Skeletal muscle tissue (tissue), 4 donors: ENCODE measurements around the gene GGNBP2. TPM values are rescaled to one million over a fixed set of nuclear protein-coding genes. Genes with fewer than 3 reads are reported as not detected.

Experiments
- H3K27ac ChIP-seq: one replicate; pipeline ENCODE4 v1.7.0; 2013; ENCODE audit warnings: mild to moderate bottlenecking, low read depth, low read length, inconsistent platforms
- H3K27me3 ChIP-seq, 3 donors: one replicate each; pipeline ENCODE4 v1.7.0; 2013; ENCODE audit warnings: low read length in 3 of 3; ENCODE audit not compliant: control insufficient read depth in 3 of 3, insufficient read depth in 3 of 3
- H3K36me3 ChIP-seq, 3 donors: one replicate each; pipeline ENCODE4 v1.7.0; 2013; ENCODE audit warnings: low read length in 3 of 3; ENCODE audit not compliant: control insufficient read depth in 3 of 3, insufficient read depth in 3 of 3
- H3K4me1 ChIP-seq, 3 donors: one replicate each; pipeline ENCODE4 v1.7.0; 2013; ENCODE audit warnings: low read length in 3 of 3, mild to moderate bottlenecking in 3 of 3; ENCODE audit not compliant: control insufficient read depth in 3 of 3, insufficient read depth in 3 of 3
- H3K4me3 ChIP-seq, 3 donors: one replicate each; pipeline ENCODE4 v1.7.0; 2013; ENCODE audit warnings: low read length in 3 of 3
- H3K9ac ChIP-seq, 3 donors: one replicate each; pipeline ENCODE4 v1.7.0; 2013; ENCODE audit warnings: low read length in 3 of 3, mild to moderate bottlenecking in 3 of 3, moderate library complexity in 2 of 3, low read depth in 1 of 3
- H3K9me3 ChIP-seq, 3 donors: one replicate each; pipeline ENCODE4 v1.7.0; 2013; ENCODE audit warnings: low read length in 3 of 3; ENCODE audit not compliant: control insufficient read depth in 3 of 3
- total RNA-seq: library from RNA; depleted of rRNA; stranded (reverse); fragments of >200 nt; gene quantifications from one replicate; pipeline ENCODE4 v1.2.3, GENCODE V29; 2014
- donor health status: Osteomylitis.

The GGNBP2 gene
- total RNA-seq, 1 donor from 2014 or later = 44.9 TPM

- H3K9me3 ChIP-seq = no peaks in the 10 kb centered on the region
- no peaks in the 10 kb centered on the region for H3K27me3 ChIP-seq
- peak overlapping the region; percentile 80 to 88 (median 85) for H3K4me3 ChIP-seq
- peak overlapping the region; percentile 100 for H3K27ac ChIP-seq
- peaks cover 30 to 40% (median 34%) of the 10 kb centered on the region in 3 donors for H3K4me1 ChIP-seq
- peak overlapping the region; percentile 81 to 97 (median 90) for H3K9ac ChIP-seq
- H3K36me3 ChIP-seq = no peaks in the 10 kb centered on the region
Measured at GRCh38 chr17:36546418-36547093, 1.8 kb downstream of the GGNBP2 start.

DNA sequence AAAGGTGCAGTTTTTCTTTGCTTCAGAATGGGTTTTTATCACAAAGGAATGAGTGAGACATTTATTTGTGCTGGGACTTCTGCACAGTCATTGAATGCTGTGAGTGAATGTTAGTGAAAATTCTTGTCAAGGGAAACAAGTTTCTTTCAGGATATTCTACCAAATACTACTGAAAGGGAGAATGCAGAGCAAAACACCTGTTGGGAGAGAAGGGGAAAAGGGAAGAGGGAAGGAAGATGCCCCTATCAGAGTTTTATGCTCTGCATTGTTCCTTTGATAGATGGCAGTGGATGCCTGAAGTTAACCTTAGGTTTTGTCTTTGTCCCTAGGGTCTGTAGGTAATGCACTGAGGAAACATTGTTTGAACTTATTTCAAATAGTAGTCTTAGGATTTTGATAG, 3.1 kb downstream of the GGNBP2 start:
- Histone ChIP-seq H3K27me3 (no peaks in the 10 kb centered on the region), H3K9me3 (no peaks in the 10 kb centered on the region), H3K27ac (no peak overlapping the region), H3K4me1 (peaks cover 30 to 40% (median 34%) of the 10 kb centered on the region in 3 donors), H3K9ac (peak overlapping the region; percentile 0 to 34 (median 13)), H3K36me3 (no peaks in the 10 kb centered on the region), H3K4me3 (peak overlapping the region in 1 of 3 donors; percentile 85)

DNA sequence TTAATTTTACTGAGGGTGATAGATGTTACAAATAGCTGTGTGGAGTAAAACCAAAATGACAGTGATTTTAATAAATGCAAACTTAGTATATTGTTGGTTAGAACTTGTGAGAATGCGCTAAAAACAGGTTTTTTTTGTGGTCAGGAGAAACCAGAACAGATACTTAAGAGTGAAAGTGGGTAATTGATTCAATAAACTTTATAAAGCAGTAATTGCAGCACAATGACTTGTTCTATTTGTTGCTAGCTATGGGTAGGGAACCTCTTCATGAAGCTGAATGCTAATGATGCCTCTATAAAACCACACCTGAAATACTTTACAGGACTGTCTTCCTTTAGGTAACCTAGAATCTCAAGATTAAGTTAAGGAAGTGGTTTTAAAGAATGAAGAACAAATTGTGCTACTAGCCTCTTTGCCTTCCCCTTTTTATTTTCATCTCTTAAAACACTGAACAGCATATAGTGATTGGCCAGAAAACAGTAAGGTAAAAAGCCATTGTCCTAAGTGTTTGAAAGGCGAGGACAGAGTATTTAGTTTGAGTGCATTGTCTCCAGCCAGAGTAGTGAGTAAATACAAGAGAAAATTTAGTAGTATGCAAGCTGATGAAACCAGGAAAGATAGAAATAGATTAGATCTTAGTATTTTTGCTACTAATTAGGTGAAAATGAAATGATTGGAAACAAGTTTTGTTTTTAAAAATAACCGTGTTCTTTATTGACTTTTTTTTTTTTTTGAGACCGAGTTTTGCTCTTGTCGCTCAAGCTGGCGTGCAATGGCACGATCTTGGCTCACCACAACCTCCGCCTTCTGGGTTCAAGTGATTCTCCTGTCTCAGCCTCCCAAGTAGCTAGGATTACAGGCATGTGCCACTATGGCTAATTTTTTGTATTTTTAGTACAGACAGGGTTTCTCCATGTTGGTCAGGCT, 6.0 kb downstream of the GGNBP2 start:
- Histone ChIP-seq H3K27me3 (no peaks in the 10 kb centered on the region), H3K4me1 (peaks cover 24 to 26% (median 25%) of the 10 kb centered on the region in 3 donors), H3K9me3 (no peaks in the 10 kb centered on the region), H3K27ac (no peak overlapping the region), H3K36me3 (peaks cover 2 to 5% (median 5%) of the 10 kb centered on the region in 3 donors), H3K4me3 (no peak overlapping the region), H3K9ac (no peak overlapping the region)

DNA sequence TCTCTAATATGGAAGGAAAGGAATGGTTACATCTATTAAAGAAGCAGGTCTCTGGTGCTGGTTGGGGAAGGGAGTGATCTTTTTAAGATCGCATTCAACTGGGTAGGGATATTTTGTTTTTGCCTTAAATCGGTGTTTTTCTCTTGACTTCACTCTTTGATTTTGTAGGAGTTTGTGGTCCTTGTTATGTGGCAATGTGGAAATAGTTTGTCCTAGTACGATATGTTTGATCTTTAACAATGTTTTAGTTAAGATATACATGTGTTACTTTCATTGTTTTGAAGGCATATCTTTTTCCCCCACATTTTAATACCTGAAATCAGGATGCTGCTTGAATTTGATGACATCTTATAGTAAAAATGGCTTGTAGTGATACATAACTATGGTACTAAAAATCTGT, 8.7 kb downstream of the GGNBP2 start:
- Histone ChIP-seq H3K27ac (no peak overlapping the region), H3K9ac (no peak overlapping the region), H3K4me1 (no peaks in the 10 kb centered on the region), H3K9me3 (no peaks in the 10 kb centered on the region), H3K36me3 (peaks cover 8 to 25% (median 14%) of the 10 kb centered on the region in 3 donors), H3K4me3 (no peak overlapping the region), H3K27me3 (no peaks in the 10 kb centered on the region)

GRCh38 chr17:36566081-36566480, 21.4 kb downstream of the GGNBP2 start:
- no peak overlapping the region for H3K9ac ChIP-seq
- peaks cover 19 to 45% (median 39%) of the 10 kb centered on the region in 3 donors for H3K36me3 ChIP-seq
- H3K4me1 ChIP-seq = no peaks in the 10 kb centered on the region
- H3K27me3 ChIP-seq = no peaks in the 10 kb centered on the region
- no peak overlapping the region for H3K27ac ChIP-seq
- no peaks in the 10 kb centered on the region for H3K9me3 ChIP-seq
- no peak overlapping the region for H3K4me3 ChIP-seq

- Histone ChIP-seq H3K36me3 (peaks cover 17 to 43% (median 37%) of the 10 kb centered on the region in 3 donors), H3K27ac (no peak overlapping the region), H3K9me3 (no peaks in the 10 kb centered on the region), H3K27me3 (no peaks in the 10 kb centered on the region), H3K4me3 (no peak overlapping the region), H3K9ac (no peak overlapping the region), H3K4me1 (no peaks in the 10 kb centered on the region)
Measured at GRCh38 chr17:36575028-36575427, 30.3 kb downstream of the GGNBP2 start.

- Histone ChIP-seq H3K27ac (no peak overlapping the region), H3K36me3 (peaks cover 21 to 41% (median 38%) of the 10 kb centered on the region in 3 donors), H3K9ac (no peak overlapping the region), H3K9me3 (no peaks in the 10 kb centered on the region), H3K4me3 (no peak overlapping the region), H3K27me3 (no peaks in the 10 kb centered on the region), H3K4me1 (no peaks in the 10 kb centered on the region)
Measured at GRCh38 chr17:36576793-36577192, 32.1 kb downstream of the GGNBP2 start.

- Histone ChIP-seq H3K27ac (no peak overlapping the region), H3K9ac (no peak overlapping the region), H3K4me3 (no peak overlapping the region), H3K9me3 (no peaks in the 10 kb centered on the region), H3K36me3 (peaks cover 24 to 45% (median 41%) of the 10 kb centered on the region in 3 donors), H3K4me1 (no peaks in the 10 kb centered on the region), H3K27me3 (no peaks in the 10 kb centered on the region)
Measured at GRCh38 chr17:36578671-36579070, 34.0 kb downstream of the GGNBP2 start.

- Histone ChIP-seq H3K9ac (no peak overlapping the region), H3K36me3 (peaks cover 33 to 63% (median 47%) of the 10 kb centered on the region in 3 donors), H3K27ac (no peak overlapping the region)
Measured at GRCh38 chr17:36583787-36584186, 39.1 kb downstream of the GGNBP2 start.

GRCh38 chr17:36586138-36586537, 41.4 kb downstream of the GGNBP2 start:
- Histone ChIP-seq H3K27ac (no peak overlapping the region), H3K27me3 (no peaks in the 10 kb centered on the region), H3K4me3 (no peak overlapping the region), H3K4me1 (peaks cover 1 to 3% (median 2%) of the 10 kb centered on the region in 3 donors), H3K9ac (no peak overlapping the region), H3K9me3 (no peaks in the 10 kb centered on the region), H3K36me3 (peaks cover 18 to 54% (median 40%) of the 10 kb centered on the region in 3 donors)

More at GRCh38 chr17:36583787-36584186, 39.1 kb downstream of the GGNBP2 start:
- no peaks in the 10 kb centered on the region for H3K9me3 ChIP-seq
- no peaks in the 10 kb centered on the region for H3K4me1 ChIP-seq
- no peak overlapping the region for H3K4me3 ChIP-seq
- H3K27me3 ChIP-seq = no peaks in the 10 kb centered on the region
